Measurements from ENCODE around the gene MISFA. TPM values are rescaled to one million over a fixed set of nuclear protein-coding genes. Genes with fewer than 3 reads are reported as not detected.
"Not testable (repeated sequence)": the region's sequence is repeated elsewhere in the genome, so short reads cannot be mapped to it uniquely, and the experiment has no call there.

The MISFA gene
- total and polyA plus RNA-seq, 2 of the 4 experiments (the other 2 are of a cell fraction), result 0.38 TPM; not detected in 1

DNA sequence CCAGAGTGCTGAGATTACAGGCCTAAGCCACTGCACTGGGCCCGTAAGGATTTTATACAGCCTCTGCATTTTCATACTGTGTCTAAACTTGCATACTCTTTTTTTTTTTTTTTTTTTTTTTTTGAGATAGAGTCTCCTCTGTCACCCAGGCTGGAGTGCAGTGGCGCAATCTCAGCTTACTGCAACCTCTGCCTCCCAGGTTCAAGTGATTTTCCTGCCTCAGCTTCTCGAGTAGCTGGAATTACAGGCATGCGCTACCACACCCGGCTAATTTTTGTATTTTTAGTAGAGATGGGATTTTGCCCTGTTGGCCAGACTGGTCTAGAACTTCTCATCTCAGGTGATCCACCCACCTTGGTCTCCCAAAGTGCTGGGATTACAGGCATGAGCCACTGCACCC, 5.5 kb upstream of the MISFA start:
- DNase-seq; H4K8ac ChIP-seq (ENCODE audit: low read depth in 2 of 2, low read length in 2 of 2); H4K91ac ChIP-seq (ENCODE audit: insufficient read depth, low read depth, low read length); BruUV-seq (replicated peaks); H3K23ac ChIP-seq (ENCODE audit: low read depth, low read length); H3K56ac ChIP-seq (ENCODE audit: extremely low read depth, insufficient read depth, low read length); H2BK120ac ChIP-seq (ENCODE audit: low read depth, low read length); in situ Hi-C loops (cut with MboI; ENCODE audit: low sequenced_read_pairs); H4K20me1 ChIP-seq (ENCODE audit: insufficient read depth, low read length); dilution Hi-C loops (cut with HindIII; ENCODE audit: low sequenced_read_pairs, unreplicated experiment); H3K27me3 ChIP-seq (ENCODE audit: control insufficient read depth, insufficient read depth, low read length); ATAC-seq (ENCODE audit: low read depth); H3K4me3 ChIP-seq (ENCODE audit: insufficient read depth, low read depth, low read length); H2AFZ ChIP-seq (replicated peaks; ENCODE audit: low read length, poor library complexity); H3K4ac ChIP-seq (ENCODE audit: low read depth, low read length); POLR2A ChIA-PET (ENCODE audit: unreplicated experiment); H2AK9ac ChIP-seq (replicated peaks; ENCODE audit: low read depth, low read length, poor library complexity); H4K5ac ChIP-seq (ENCODE audit: low read depth, low read length); H3K27ac ChIP-seq (ENCODE audit: insufficient read depth, low read length); H2BK5ac ChIP-seq (ENCODE audit: low read depth, low read length, poor library complexity, severe bottlenecking); CTCF ChIA-PET; H3K9ac ChIP-seq (ENCODE audit: low read depth, low read length); H2BK15ac ChIP-seq (ENCODE audit: low read depth, low read length); H3K14ac ChIP-seq (replicated peaks; ENCODE audit: low read depth, low read length); H3K9me3 ChIP-seq (ENCODE audit: control insufficient read depth, insufficient read depth, low read length); H2AK5ac ChIP-seq (ENCODE audit: low read depth, low read length); H3K36me3 ChIP-seq (ENCODE audit: control insufficient read depth, insufficient read depth, low read length); H3K4me2 ChIP-seq (ENCODE audit: low read depth, low read length); H3K4me1 ChIP-seq (ENCODE audit: control insufficient read depth, insufficient read depth, low read length); H2BK20ac ChIP-seq (ENCODE audit: low read depth, low read length); H3K18ac ChIP-seq (ENCODE audit: low read depth, low read length); intact Hi-C loops (cut with micrococcal nuclease): not testable (repeated sequence)
- peaks cover 13% of the 10 kb centered on the region for H3K9me1 ChIP-seq (ENCODE audit: insufficient read depth, low read length)
- WGBS, 2 experiments (ENCODE audit: extremely low coverage in 2 of 2, insufficient read length in 1 of 2), result no CpG with 5 or more reads among the region's 5 CpGs
- peaks cover 37 to 46% of the 10 kb centered on the region in 2 experiments for H3K79me1 ChIP-seq (ENCODE audit: low read depth in 1 of 2, low read length in 2 of 2)
